HG03565 (cell line): Measurements from ENCODE around the gene SULF2.
A peak's percentile ranks its signal among the peaks of the same experiment; 100 is the strongest.

Experiments
- ATAC-seq: cut with Tn5 transposase; IDR thresholded peaks from one replicate; pipeline ENCODE4 v1.9.1; 2021; ENCODE audit warnings: mild to moderate bottlenecking, moderate library complexity; ENCODE audit not compliant: unreplicated experiment

Gene SULF2

DNA sequence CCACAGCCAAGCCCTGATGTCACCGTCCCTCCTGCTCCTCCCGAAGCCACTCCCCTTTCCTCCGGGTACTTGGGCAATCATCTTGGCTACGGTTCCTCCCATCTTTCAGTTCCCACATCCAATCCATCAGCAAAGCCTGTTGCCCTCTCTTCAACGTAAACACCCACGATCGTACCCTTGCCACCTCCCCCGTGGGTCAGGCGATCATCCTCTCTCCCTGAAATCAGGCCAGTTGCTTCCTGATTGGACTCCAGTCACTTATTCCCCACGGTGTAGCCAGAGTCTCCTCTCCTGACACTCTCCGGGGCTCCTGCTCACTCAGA lies 44.5 kb downstream of the SULF2 start:
- ATAC-seq, result no peak

DNA sequence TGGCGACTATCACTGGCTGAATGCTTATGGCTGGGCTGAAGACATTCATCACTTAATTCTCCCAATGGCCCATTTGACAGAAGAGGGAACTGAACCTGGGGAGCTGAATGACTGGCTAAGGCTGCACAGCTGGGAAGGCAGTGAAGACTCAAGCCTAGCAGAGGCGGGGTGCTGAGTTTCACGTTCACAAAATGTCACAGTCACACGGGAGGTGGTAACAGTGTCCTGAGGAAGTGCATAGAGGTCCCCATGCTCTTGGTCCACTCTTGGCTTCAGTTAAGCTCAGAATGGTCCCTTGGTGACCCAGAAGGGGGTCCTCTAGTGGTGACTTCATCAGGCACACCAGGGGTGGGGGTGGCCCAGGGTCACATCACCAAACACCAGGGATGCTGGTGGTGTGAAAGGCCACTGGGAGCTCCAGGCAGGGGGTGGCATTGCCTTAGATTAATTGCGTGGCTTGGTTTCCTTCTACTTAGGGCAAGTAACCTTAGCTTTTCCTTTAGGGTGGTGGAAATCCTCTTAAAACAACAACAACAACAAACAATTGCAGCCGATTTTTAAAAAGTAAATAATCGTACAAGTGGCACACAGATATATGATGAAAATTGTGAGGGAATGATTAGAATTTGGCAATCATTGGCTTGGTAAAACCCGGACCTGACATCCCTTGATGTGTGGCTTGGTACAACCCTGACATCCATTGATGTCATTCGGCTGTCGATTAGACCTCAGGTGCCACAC lies 45.0 kb downstream of the SULF2 start:
- no peak for ATAC-seq

DNA sequence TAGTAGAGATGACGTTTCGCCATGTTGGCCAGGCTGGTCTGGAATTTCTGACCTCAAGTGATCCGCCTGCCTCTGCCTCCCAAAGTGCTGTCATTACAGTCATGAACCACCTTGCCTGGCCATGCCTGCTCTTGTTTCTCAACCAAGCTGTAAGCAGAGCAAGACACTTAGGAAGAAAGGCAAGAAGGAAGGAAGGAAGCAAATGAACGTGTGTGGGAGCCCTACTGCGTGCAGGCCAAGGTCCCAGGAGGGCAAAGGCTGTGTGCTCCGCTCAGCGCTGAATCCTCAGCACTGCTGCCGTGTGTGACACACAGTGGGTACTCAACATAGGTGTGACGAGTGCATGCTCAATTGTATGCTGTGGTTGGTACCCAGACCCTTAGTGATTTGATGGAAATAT lies 47.4 kb downstream of the SULF2 start:
- ATAC-seq, result no peak

DNA sequence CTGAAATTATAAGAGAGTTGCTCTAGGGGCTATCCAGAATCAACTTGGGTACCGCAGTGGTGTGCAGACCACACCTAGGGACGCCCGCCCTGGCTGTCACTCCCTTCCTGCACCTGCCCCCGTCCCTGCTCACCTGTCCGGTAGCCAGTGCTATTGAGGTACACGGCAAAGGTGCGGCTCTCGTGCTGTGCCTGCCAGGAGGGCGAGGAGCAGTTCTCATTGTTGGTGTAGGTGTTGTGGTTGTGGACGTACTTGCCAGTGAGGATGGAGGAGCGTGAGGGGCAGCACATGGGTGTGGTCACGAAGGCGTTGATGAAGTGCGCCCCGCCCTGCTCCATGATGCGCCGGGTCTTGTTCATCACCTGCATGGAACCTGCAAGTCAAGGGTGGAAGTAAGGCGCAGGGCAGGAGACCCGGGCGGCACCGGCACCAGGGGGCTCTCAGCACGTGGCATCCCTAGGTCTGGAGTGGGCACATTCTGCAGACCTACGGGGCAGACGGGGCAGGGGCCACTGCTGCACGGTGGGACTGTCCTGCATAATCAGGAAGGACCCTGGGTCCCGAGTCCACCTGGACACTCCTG lies 48.6 kb downstream of the SULF2 start:
- ATAC-seq, result no peak

DNA sequence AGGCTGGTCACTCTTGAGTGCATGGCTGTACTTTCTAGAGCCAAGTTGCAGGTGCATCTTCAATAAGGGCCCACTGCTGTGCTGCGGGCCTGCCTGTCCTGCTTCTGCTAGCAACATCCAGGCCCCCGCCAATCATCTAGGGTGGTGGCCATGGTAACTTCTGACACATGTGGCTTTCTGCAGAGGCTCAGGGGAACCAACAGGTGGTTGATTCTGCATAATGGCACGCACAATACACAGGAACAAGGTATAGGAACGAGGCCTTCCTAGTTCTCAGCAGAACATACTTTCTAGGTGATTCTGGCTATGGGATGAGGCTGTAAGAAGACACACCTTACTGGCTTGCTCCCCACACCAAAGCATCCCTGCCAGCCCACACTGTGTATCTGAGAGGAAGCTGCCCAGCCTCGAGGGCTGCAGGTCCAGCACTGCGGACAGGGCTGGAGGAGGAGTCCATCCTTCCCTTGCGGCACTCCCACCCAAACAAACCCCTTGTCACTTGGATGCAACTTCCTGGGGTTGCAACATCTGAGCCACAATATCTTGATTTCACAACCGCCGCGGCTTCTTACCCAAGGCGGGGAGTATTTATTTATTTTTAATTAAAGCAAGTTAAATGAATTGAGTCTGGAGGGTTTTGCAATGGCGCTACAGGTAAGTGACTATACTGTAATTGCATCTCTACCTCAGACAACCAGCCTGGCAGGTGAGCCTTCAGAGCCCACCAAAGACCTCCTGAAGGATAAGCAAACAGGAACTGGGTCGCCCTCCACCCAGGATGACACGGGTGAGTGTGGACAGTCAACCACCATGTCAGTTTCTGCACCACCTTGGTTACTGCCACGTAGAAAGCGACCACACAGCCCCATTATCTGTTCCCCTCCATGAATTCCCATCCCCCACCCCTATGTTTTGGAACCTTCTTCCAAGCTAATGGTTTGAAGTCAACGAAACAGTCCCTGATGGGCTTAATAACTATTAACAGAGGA lies 49.6 kb downstream of the SULF2 start:
- no peak for ATAC-seq

DNA sequence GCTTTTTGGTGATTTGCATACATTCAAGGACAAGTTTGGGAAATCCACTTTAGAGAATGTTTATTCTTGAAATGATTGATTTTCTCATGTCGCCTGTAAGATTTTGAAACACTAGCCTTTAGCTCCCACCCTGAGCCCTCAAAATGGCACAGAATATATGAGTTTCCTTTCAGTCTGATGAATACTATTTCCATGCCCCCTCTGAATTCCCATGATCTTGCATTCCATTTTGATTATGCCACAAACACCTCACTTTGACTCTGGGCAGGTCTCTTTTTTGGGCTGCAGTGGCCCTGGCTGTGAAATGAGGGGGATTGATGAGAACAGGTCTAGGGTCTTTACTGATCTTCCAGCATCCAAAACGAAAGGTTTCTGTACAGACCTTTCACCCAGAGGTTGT lies 50.4 kb downstream of the SULF2 start:
- ATAC-seq, result no peak

DNA sequence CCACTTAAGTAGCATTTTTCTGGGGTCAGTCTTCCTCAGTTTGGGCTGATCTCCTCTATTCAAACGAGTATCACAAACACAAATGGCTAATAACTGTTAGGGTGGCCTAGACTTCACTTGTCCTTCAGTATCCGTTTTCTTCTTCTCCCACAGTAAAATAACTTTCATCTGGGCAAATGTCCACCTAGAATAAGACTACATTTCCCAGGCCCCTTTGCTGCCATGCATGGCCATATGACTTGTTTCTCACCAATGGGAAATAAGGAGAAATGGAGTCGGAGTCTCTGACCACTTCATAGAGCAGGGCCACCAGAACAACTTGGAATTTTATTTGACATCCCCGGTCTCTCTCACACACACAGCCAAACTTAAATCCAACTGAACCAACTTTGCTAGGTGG lies 51.4 kb downstream of the SULF2 start:
- no peak for ATAC-seq

DNA sequence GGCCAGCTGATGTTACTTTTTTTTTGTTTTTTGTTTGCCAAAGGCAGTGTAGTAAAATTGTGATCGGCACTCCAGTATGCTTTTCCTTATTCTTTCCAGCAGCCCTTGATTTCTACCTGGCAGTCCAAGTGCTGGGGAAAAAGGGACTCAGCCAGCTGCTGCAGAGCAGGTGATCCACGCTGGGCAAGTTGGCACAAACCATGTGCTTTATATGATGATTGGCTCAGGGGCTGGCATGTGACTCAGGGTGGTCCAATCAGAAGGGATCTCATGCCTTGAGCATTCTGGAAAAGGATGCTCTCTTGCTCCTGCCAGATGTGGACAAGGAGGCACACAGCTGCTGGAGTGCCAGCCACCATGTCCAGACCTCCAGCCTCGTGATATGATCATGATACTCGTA lies 54.5 kb downstream of the SULF2 start:
- no peak for ATAC-seq

DNA sequence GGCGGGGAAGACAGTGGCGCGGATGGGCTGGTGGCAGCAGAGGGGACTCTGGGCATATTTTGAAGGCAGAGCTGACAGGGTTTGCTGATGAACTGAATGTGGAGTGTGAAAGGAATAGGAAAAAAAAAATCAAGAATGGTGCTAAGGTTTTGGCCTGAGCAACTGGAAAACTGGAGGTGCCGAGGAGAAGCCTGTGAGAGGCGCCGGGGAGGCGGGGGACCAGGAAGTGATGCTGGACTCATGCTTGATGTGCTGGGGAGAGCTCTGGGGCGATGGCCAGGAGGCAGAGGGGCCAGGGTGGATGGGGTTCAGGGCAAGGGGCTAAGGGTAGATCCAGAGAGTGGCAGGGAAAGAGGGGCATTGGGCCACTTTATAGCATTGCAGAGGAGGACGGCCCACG lies 55.8 kb downstream of the SULF2 start:
- no peak for ATAC-seq

DNA sequence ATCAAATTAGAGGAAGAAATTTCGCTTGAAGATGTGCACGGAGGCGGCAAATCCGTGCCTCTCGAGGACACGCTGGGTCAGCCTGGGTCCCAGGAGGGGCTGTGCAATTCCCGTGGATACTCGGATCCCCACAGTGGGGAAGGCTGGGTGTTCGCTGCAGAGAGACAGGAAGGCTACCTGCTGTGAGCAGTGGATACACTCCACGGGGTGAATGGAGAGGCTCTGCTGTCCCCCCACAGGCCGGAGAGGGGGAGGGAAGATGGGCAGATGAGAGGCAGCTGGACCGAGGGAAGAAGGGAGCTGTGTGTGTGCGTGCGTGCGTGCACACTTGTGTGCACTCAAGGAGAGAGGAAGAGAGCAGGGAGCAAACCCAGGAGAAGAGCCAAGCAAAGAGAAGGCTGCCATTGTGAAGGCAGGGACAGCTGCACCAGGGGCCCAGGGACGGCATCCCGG lies 57.3 kb downstream of the SULF2 start:
- no peak for ATAC-seq

DNA sequence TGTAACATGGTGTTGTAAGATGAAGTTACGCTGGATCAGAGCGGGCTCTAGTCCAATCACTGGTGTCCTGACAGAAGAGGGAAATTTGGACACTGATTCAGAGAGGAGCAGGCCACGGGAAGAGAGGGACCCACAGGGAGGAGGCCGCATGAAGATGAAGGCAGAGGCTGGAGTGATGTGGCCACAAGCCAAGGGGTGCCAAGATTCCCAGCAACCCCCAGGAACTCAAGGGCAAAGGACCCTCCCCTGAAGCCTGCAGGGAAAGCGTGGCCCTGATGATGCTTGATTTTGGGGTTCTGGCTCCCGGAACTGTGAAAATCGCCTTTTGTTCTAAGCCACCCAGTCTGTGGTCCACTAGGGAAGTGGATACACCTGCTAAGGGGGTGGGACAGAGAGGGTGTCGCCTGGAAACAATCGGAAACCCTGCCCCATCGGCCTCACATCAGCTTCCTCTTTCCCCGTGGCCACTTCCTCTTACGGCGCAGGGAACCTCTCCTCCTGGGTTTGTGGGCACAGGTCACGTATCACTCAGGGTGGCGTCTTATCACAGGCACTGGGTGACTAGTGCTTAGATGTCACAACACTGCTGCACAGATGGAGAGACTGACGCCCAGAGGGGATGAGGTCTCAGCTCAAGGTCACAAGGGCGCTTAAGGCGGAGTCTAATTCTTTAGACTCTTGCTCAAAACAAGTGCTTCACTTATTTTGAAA lies 58.0 kb downstream of the SULF2 start:
- peak; percentile 62 for ATAC-seq

DNA sequence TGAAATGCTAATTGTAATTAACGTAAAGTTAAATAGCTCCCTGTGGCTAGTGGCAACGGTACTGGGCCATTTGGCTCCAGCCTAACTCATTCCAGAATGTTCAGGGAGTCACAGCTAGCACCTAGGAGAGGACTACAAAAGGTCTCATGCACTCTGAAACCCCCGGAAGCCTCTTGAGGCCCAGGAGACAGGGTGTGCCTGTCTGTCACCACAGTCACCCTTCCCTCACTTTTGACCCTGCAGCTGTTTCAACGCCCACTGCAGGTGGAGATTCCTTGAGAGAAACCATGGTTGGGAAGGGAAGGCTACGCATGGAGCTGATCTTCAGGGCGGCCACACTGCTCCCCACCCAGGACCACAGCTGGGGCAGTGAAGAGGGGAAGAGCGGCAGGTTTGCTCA lies 58.6 kb downstream of the SULF2 start:
- no peak for ATAC-seq

DNA sequence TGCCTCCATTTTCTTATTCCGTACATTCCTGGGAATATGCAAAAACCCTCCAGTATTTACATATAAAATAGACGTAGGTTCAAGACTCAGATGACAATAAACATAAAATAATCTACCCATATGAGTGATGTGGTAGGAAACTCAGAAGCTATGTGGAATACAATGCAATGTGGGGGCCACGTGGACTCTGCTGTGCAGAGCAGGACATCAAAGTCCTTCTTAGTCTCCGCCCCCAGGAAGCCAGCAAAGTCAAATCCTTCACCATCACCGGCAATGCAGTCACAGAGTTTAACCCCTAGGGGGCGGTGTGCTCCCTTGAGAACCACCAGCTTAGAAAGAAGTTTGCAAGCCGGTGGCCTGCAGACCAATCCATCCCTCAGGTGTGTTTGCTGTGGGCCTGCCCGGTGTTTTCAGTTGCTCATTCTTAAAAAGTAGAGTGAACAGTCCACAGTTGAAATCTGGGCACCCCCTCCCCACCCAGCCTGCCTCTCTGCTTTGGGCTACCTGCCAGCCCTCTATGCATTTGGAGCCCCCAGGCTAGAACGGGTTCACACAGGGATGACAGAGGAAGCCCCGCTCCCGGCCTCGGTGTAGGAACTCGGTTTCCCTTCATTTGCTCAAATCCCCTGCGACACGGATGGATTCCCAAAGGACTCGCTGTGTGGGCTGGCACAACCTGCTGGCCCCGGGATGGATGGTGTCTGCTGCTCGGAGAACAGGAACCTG lies 59.9 kb downstream of the SULF2 start:
- no peak for ATAC-seq

DNA sequence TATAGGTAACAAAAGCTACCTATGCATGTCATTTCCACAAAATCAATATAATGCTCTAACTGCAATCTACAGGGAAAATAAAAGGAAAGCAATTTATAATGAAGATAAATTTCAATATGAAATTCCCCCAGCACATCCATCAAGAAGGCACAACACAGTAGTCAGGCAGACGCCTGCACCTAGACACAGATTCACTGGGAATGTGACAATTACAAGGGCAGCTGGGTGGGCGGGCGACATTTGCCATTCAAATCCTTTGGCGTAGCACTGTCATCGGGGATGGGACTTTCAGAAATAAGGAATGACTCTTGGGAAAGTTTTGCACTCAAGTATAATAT lies 60.4 kb downstream of the SULF2 start:
- no peak for ATAC-seq

DNA sequence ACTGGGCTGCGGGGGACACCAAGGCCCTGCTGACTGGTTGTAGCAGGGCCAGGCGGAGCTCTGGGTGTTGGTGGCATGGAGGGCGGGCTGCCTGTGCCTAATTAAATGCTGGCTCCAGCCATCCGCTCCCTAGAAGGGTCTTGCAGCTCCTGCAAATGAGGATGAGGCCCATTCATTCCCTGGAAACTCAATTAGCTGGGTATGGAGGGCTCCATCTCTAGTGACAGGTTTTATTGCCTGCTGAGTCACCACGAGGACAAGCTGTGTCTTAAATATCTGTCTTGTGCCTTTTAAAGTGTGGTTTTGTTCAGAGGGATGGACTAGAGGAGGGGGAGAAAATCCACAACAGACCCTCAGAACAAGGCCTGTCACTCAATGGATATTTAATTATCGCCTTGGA lies 60.9 kb downstream of the SULF2 start:
- no peak for ATAC-seq

DNA sequence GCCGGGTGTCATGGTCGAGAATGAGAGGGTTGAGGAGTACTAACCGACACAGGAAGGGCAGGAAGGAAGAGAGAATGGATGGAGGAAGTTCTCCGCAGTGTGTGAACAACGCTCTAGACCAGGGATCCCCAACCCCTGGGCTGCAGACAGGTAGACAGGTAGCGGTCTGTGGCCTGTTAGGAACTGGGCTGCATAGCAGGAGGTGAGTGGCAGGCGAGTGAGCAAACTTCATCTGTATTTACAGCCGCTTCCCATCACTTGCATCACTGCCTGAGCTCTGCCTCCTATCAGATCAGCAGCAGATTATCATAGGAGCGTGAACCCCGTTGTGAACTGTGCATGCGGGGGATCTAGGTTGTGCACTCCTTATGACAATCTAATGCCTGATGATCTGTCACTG lies 62.0 kb downstream of the SULF2 start:
- ATAC-seq, result no peak

DNA sequence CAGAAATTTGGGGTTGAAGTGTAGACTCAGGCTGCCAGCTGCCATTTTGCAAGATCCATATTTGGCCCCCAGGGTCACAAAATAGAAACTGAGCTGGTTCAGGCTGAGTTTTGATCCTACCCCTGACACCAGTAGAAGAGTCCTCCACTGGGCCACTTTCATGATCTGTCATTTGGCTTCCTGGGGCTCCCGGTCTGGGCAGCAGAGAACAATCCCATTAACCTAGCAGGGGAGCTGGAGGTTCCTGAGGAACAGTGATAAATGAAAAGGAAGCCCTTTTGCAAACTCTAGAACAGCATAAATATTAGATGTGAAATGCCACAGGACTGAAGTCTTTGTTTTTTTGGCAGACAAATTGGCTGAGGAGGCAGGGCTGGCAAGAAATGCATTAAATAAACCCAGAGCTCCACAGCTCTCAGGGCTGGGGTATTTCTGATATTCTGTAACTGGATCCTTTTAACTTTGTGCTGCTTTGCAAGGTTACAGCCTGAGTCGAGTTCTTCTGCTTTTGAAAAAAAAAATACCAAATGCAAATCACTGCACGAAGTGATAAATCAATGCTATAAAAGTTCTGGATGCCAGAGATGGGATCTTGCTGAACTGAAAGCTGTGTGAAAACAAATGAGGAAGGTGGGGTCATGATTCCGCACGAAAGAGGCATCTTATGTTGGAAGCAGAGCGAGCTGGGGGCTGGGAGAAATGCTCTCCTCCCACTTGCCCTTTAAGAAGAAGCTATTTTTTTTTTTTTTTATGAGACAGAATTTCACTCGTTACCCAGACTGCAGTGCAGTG lies 64.4 kb downstream of the SULF2 start:
- ATAC-seq, result no peak

DNA sequence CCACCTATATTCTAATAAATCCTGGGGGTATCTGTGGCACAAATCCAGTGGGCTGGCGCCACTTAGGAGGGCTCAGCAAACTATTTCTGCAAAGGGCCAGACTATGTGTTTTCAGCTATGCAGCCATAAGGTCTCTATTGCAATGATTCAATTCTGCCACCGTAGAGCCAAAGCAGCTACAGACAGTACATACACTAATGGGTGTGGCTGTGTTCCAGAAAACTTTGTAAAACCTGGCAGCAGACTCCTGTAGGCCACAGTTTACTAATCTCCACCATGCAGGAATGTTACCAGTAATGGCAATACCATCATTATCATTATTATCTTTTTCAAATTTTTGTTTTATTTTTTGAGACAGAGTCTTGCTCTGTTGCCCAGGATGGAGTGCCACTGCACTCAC lies 65.7 kb downstream of the SULF2 start:
- ATAC-seq, result no peak

DNA sequence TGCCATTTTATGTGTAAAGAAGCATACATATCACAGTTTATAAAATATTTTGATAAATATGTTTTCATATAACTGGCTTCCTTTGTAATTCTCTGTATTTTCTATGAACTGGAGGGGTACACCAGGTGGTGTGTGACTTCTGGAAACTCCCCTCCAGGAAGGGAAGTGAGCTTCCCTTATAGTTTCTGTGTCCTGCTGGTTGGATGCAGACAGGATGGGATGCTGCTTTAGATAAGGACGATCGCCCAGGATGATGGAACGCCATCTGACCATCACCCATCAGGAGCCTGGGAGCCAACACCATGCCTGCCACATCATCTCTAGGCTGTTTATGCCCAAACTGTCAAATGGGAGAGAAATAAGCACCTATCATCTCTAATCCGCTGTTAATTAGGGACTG lies 66.1 kb downstream of the SULF2 start:
- no peak for ATAC-seq

DNA sequence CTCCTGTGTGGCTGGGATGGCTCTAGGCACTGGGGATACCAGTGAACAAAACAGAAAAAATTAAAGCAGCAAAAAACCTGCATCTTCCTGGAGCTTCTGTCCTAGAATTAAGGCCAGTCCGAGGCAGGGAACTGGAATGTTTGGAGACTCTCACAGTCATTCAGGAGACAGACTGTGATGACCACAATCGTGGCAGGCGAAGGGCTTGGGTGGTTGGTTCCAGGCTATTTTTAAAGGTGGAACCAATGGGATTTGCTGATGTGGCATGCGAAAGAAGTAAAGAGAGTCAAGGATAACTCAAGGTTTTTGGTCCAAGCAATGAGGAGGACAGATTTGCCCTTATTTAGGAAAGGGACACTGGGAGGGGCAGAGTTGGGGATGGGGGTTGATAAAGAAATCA lies 66.9 kb downstream of the SULF2 start:
- no peak for ATAC-seq
